Activated T-helper 17 cell treated with anti-CD3 and anti-CD28 coated beads, Interleukin-2, amount 50 U/mL, for 72 hours (primary cell): ENCODE measurements around the gene HDHD5. TPM values are rescaled to one million over a fixed set of nuclear protein-coding genes. Genes with fewer than 3 reads are reported as not detected.
"Not testable (repeated sequence)": the region's sequence is repeated elsewhere in the genome, so short reads cannot be mapped to it uniquely, and the experiment has no call there.

Source experiments
- ATAC-seq: fragments of 150-1000 bp; cut with Tn5 transposase; replicated peaks from 2 replicates; pipeline ENCODE4 v1.10.0; 2021; ENCODE audit warnings: mild to moderate bottlenecking, moderate library complexity
- H3K27ac Mint-ChIP-seq: one replicate; pipeline ENCODE4 v1.8.0; 2022; ENCODE audit warnings: mixed read lengths
- H3K27me3 Mint-ChIP-seq: one replicate; pipeline ENCODE4 v1.8.0; 2022; ENCODE audit warnings: mixed read lengths
- H3K36me3 Mint-ChIP-seq: one replicate; pipeline ENCODE4 v1.8.0; 2022; ENCODE audit warnings: low read depth, mild to moderate bottlenecking, mixed read lengths
- H3K4me1 Mint-ChIP-seq: one replicate; pipeline ENCODE4 v1.8.0; 2022; ENCODE audit warnings: mixed read lengths
- H3K4me3 Mint-ChIP-seq: one replicate; pipeline ENCODE4 v1.8.0; 2022; ENCODE audit warnings: mild to moderate bottlenecking, mixed read lengths
- H3K9me3 Mint-ChIP-seq: one replicate; pipeline ENCODE4 v1.8.0; 2022; ENCODE audit warnings: mixed read lengths
- total RNA-seq, 2 donors: library from RNA; stranded (reverse); gene quantifications; one replicate each; pipeline ENCODE4 v1.2.3, GENCODE V29; 2022

HDHD5 gene
- total RNA-seq, 2 donors from 2014 or later, result 44.6 to 56.0 TPM

- no peak for ATAC-seq
- Mint-ChIP-seq H3K27ac (no peak overlapping the region), H3K4me1 (no peaks in the 10 kb centered on the region), H3K4me3 (no peak overlapping the region), H3K27me3 (no peaks in the 10 kb centered on the region), H3K36me3 (no peaks in the 10 kb centered on the region), H3K9me3 (no peaks in the 10 kb centered on the region)
Measured at GRCh38 chr22:17167486-17167885, 8.4 kb upstream of the HDHD5 start.

- no peak overlapping the region for H3K4me3 Mint-ChIP-seq
- peaks cover 3% of the 10 kb centered on the region for H3K4me1 Mint-ChIP-seq
- no peaks in the 10 kb centered on the region for H3K36me3 Mint-ChIP-seq
- H3K27ac Mint-ChIP-seq, result no peak overlapping the region
- H3K27me3 Mint-ChIP-seq, result no peaks in the 10 kb centered on the region
- H3K9me3 Mint-ChIP-seq, result no peaks in the 10 kb centered on the region
- ATAC-seq, result no peak
Measured at GRCh38 chr22:17164392-17165024, 5.4 kb upstream of the HDHD5 start.

GRCh38 chr22:17162731-17163130 is 3.7 kb upstream of the HDHD5 start:
- ATAC-seq, result no peak
- Mint-ChIP-seq H3K4me1 (peaks cover 3% of the 10 kb centered on the region), H3K4me3 (no peak overlapping the region), H3K27me3 (no peaks in the 10 kb centered on the region), H3K36me3 (peaks cover 10% of the 10 kb centered on the region), H3K9me3 (no peaks in the 10 kb centered on the region), H3K27ac (no peak overlapping the region)

- Mint-ChIP-seq H3K4me3 (no peak overlapping the region), H3K27ac (no peak overlapping the region), H3K4me1 (peaks cover 3% of the 10 kb centered on the region), H3K27me3 (no peaks in the 10 kb centered on the region), H3K36me3 (peaks cover 18% of the 10 kb centered on the region), H3K9me3 (no peaks in the 10 kb centered on the region)
- ATAC-seq, result no peak
Measured at GRCh38 chr22:17161991-17162390, 2.9 kb upstream of the HDHD5 start.

GRCh38 chr22:17159504-17159951 is 451 bp upstream of the HDHD5 start:
- Mint-ChIP-seq H3K27me3 (no peaks in the 10 kb centered on the region), H3K36me3 (peaks cover 40% of the 10 kb centered on the region), H3K27ac (peak overlapping the region; percentile 74), H3K4me1 (peaks cover 10% of the 10 kb centered on the region), H3K9me3 (no peaks in the 10 kb centered on the region), H3K4me3 (peak overlapping the region; percentile 88)
- peak; percentile 79 for ATAC-seq

- H3K27ac Mint-ChIP-seq, result no peak overlapping the region
- no peaks in the 10 kb centered on the region for H3K27me3 Mint-ChIP-seq
- peaks cover 43% of the 10 kb centered on the region for H3K36me3 Mint-ChIP-seq
- no peaks in the 10 kb centered on the region for H3K9me3 Mint-ChIP-seq
- H3K4me1 Mint-ChIP-seq, result peaks cover 10% of the 10 kb centered on the region
- no peak for ATAC-seq
- peak overlapping the region; percentile 88 for H3K4me3 Mint-ChIP-seq
Measured at GRCh38 chr22:17158176-17158567, 905 bp downstream of the HDHD5 start.

GRCh38 chr22:17157714-17158113 is 1.4 kb downstream of the HDHD5 start:
- H3K4me3 Mint-ChIP-seq, result peak overlapping the region; percentile 88
- H3K36me3 Mint-ChIP-seq, result peaks cover 48% of the 10 kb centered on the region
- no peaks in the 10 kb centered on the region for H3K27me3 Mint-ChIP-seq
- ATAC-seq, result no peak
- H3K4me1 Mint-ChIP-seq, result peaks cover 10% of the 10 kb centered on the region
- H3K9me3 Mint-ChIP-seq, result no peaks in the 10 kb centered on the region
- H3K27ac Mint-ChIP-seq, result no peak overlapping the region

- Mint-ChIP-seq H3K27ac (no peak overlapping the region), H3K4me3 (peak overlapping the region; percentile 50), H3K9me3 (no peaks in the 10 kb centered on the region), H3K4me1 (peaks cover 17% of the 10 kb centered on the region), H3K36me3 (peaks cover 49% of the 10 kb centered on the region), H3K27me3 (no peaks in the 10 kb centered on the region)
- no peak for ATAC-seq
Measured at GRCh38 chr22:17155941-17156340, 3.1 kb downstream of the HDHD5 start.

- no peak for ATAC-seq
- H3K4me3 Mint-ChIP-seq, result no peak overlapping the region
- H3K27ac Mint-ChIP-seq, result no peak overlapping the region
- H3K36me3 Mint-ChIP-seq, result peaks cover 65% of the 10 kb centered on the region
- peaks cover 14% of the 10 kb centered on the region for H3K4me1 Mint-ChIP-seq
- no peaks in the 10 kb centered on the region for H3K9me3 Mint-ChIP-seq
- no peaks in the 10 kb centered on the region for H3K27me3 Mint-ChIP-seq
Measured at GRCh38 chr22:17152971-17153370, 6.1 kb downstream of the HDHD5 start.

GRCh38 chr22:17152340-17152739 is 6.7 kb downstream of the HDHD5 start:
- Mint-ChIP-seq H3K27ac (no peak overlapping the region), H3K27me3 (no peaks in the 10 kb centered on the region), H3K4me3 (no peak overlapping the region), H3K9me3 (no peaks in the 10 kb centered on the region), H3K36me3 (peaks cover 65% of the 10 kb centered on the region), H3K4me1 (peaks cover 19% of the 10 kb centered on the region)
- no peak for ATAC-seq

GRCh38 chr22:17149076-17149815 is 9.8 kb downstream of the HDHD5 start:
- H3K27me3 Mint-ChIP-seq, result no peaks in the 10 kb centered on the region

GRCh38 chr22:17147458-17147857 is 11.6 kb downstream of the HDHD5 start:
- not testable (repeated sequence) for H3K27ac Mint-ChIP-seq, ATAC-seq, H3K4me3 Mint-ChIP-seq, H3K9me3 Mint-ChIP-seq, H3K27me3 Mint-ChIP-seq
- Mint-ChIP-seq H3K36me3 (peaks cover 68% of the 10 kb centered on the region), H3K4me1 (peaks cover 12% of the 10 kb centered on the region)

More at GRCh38 chr22:17149076-17149815, 9.8 kb downstream of the HDHD5 start:
- Mint-ChIP-seq H3K4me3 (no peak overlapping the region), H3K4me1 (peaks cover 12% of the 10 kb centered on the region), H3K9me3 (no peaks in the 10 kb centered on the region), H3K27ac (no peak overlapping the region), H3K36me3 (peaks cover 58% of the 10 kb centered on the region)
- ATAC-seq, result no peak

GRCh38 chr22:17145021-17145680 is 13.9 kb downstream of the HDHD5 start:
- ATAC-seq, result no peak

GRCh38 chr22:17143826-17144225 is 15.3 kb downstream of the HDHD5 start:
- H3K9me3 Mint-ChIP-seq, result no peaks in the 10 kb centered on the region
- peaks cover 5% of the 10 kb centered on the region for H3K4me1 Mint-ChIP-seq
- H3K27ac Mint-ChIP-seq, result no peak overlapping the region
- H3K27me3 Mint-ChIP-seq, result no peaks in the 10 kb centered on the region
- peaks cover 85% of the 10 kb centered on the region for H3K36me3 Mint-ChIP-seq
- no peak overlapping the region for H3K4me3 Mint-ChIP-seq
- no peak for ATAC-seq

More at GRCh38 chr22:17145021-17145680, 13.9 kb downstream of the HDHD5 start:
- H3K9me3 Mint-ChIP-seq, result no peaks in the 10 kb centered on the region
- peaks cover 83% of the 10 kb centered on the region for H3K36me3 Mint-ChIP-seq
- H3K27ac Mint-ChIP-seq, result no peak overlapping the region
- peaks cover 5% of the 10 kb centered on the region for H3K4me1 Mint-ChIP-seq
- H3K27me3 Mint-ChIP-seq, result no peaks in the 10 kb centered on the region
- no peak overlapping the region for H3K4me3 Mint-ChIP-seq

GRCh38 chr22:17143101-17143500 is 16.0 kb downstream of the HDHD5 start:
- Mint-ChIP-seq H3K4me3 (no peak overlapping the region), H3K27me3 (no peaks in the 10 kb centered on the region), H3K27ac (peak overlapping the region; percentile 65), H3K36me3 (peaks cover 87% of the 10 kb centered on the region), H3K4me1 (peaks cover 5% of the 10 kb centered on the region), H3K9me3 (no peaks in the 10 kb centered on the region)
- no peak for ATAC-seq
